ENCODE data around the gene TSNAXIP1. TPM values are rescaled to one million over a fixed set of nuclear protein-coding genes. Genes with fewer than 3 reads are reported as not detected.

Gene TSNAXIP1
- total RNA-seq, 4 donors from 2014 or later: 0.34 to 1.4 (median 0.87) TPM

DNA sequence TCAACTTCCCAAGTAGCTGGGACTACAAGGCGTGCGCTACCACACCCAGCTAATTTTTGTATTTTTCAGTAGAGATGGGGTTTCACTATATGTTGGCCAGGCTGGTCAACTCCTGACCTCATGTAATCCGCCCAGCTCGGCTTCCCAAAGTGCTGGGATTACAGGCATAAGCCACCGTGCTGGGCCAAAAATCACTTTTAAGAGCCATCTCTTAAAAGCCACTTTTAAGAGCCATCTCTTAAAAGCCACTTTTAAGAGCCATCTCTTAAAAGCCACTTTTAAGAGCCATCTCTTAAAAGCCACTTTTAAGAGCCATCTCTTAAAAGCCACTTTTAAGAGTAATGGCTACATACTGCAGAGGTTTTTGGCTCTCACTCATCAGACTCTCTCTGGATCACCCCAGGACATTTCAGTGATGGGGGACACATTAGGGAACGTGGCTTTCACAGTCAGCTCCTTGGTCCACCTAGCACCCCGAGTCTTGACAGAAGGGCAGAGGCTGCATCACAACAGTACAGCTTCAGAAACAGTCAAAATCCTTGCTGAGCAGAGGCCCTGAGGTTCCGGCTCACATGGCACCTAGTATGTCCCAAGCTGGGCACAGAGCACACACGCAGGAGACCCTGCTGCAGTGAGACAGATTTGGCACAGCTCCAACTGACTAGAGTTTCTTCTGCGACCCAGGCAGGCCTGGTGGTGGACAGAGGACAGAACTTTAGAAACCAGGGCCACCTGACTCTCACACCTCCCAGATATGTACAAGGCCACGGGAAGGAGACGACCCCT, 23.9 kb upstream of the TSNAXIP1 start:
- no peak for DNase-seq (ENCODE audit: low spot score in 2 of 2)
- peaks cover 28% of the 10 kb centered on the region for H3K4me1 ChIP-seq
- H3K27ac ChIP-seq: no peak overlapping the region
- TF ChIP-seq POLR2AphosphoS5 (IDR thresholded peaks at IDR 0.05) (no peak), POLR2A (IDR thresholded peaks at IDR 0.05) (no peak)
- no peak overlapping the region for H3K4me3 ChIP-seq
- no peaks in the 10 kb centered on the region for H3K27me3 ChIP-seq
- WGBS: 91% methylated on average over 10 of the region's 12 CpGs
- H3K36me3 ChIP-seq: no peaks in the 10 kb centered on the region
- no peaks in the 10 kb centered on the region for H3K9me3 ChIP-seq

DNA sequence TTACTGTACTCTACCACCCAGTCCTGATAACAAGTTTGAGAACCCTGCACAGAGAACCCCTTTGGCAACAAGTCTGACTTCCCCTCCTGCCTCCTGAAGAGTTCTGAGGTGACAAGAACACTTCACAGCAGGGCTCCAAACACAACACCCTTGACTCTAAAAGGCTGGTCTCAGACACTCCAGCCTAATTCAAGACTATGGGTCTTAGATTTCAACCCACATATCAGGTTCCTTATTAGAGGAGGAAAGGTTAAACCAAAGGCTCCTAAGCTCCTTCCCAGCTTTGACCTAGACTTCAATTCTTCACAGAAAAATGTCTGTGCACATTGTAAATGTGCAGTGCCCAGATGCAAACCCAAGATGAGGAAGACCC, 23.4 kb upstream of the TSNAXIP1 start:
- Histone ChIP-seq H3K4me3 (no peak overlapping the region), H3K27ac (no peak overlapping the region), H3K4me1 (peaks cover 28% of the 10 kb centered on the region), H3K36me3 (no peaks in the 10 kb centered on the region), H3K27me3 (no peaks in the 10 kb centered on the region), H3K9me3 (no peaks in the 10 kb centered on the region)
- no peak for DNase-seq (ENCODE audit: low spot score in 2 of 2)
- TF ChIP-seq, protein P1, sequence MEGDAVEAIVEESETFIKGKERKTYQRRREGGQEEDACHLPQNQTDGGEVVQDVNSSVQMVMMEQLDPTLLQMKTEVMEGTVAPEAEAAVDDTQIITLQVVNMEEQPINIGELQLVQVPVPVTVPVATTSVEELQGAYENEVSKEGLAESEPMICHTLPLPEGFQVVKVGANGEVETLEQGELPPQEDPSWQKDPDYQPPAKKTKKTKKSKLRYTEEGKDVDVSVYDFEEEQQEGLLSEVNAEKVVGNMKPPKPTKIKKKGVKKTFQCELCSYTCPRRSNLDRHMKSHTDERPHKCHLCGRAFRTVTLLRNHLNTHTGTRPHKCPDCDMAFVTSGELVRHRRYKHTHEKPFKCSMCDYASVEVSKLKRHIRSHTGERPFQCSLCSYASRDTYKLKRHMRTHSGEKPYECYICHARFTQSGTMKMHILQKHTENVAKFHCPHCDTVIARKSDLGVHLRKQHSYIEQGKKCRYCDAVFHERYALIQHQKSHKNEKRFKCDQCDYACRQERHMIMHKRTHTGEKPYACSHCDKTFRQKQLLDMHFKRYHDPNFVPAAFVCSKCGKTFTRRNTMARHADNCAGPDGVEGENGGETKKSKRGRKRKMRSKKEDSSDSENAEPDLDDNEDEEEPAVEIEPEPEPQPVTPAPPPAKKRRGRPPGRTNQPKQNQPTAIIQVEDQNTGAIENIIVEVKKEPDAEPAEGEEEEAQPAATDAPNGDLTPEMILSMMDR (IDR thresholded peaks at IDR 0.05): no peak
- TF ChIP-seq POLR2A (IDR thresholded peaks at IDR 0.05) (no peak), POLR2AphosphoS5 (IDR thresholded peaks at IDR 0.05) (no peak), EP300 (IDR thresholded peaks at IDR 0.05) (no peak)

DNA sequence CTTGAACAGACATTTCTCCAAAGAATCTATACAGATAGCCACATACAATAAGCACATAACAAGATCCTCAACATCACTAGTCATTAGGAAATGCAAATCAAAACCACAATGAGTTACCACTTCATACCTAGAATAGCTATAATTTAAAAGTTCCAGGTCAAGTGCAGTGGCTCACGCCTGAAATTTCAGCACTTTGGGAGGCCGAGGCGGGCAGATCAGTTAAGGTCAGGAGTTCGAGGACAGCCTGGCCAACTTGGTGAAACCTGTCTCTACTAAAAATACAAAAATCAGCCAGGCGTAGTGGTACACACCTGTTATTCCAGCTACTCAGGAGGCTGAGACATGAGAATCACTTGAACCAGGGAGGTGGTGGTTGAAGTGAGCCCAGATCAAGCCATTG, 20.2 kb upstream of the TSNAXIP1 start:
- no peak overlapping the region for H3K4me3 ChIP-seq
- H3K27me3 ChIP-seq: no peaks in the 10 kb centered on the region
- H3K9me3 ChIP-seq: no peaks in the 10 kb centered on the region
- no peak overlapping the region for H3K27ac ChIP-seq
- DNase-seq (ENCODE audit: low spot score in 2 of 2): no peak
- TF ChIP-seq POLR2A (IDR thresholded peaks at IDR 0.05) (no peak), EP300 (IDR thresholded peaks at IDR 0.05) (no peak), POLR2AphosphoS5 (IDR thresholded peaks at IDR 0.05) (no peak)
- TF ChIP-seq, protein P1 (IDR thresholded peaks at IDR 0.05): no peak
- WGBS: 92% methylated on average over 5 of the region's 5 CpGs
- H3K36me3 ChIP-seq: no peaks in the 10 kb centered on the region
- peaks cover 7% of the 10 kb centered on the region for H3K4me1 ChIP-seq

DNA sequence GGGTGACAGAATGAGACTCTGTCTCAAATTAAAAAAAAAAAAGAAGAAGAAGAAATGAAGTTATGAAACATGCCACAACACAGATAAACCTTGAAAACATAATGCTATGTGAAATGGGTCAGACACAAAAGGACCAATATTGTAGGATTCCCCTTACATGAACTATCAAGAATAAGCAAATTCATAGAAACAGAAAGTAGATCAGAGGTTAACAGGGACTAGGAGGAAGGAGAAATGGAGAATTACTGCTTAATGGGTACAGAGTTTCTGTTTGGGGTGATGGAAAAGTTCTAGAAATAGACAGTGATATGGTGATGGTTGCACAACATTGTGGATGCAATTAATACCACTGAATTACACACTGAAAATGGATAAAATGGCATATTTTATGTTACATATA, 16.6 kb upstream of the TSNAXIP1 start:
- no peaks in the 10 kb centered on the region for H3K27me3 ChIP-seq
- no peak for DNase-seq (ENCODE audit: low spot score in 2 of 2)
- H3K36me3 ChIP-seq: no peaks in the 10 kb centered on the region
- no peaks in the 10 kb centered on the region for H3K9me3 ChIP-seq
- no peak overlapping the region for H3K4me3 ChIP-seq
- H3K27ac ChIP-seq: no peak overlapping the region
- H3K4me1 ChIP-seq: no peaks in the 10 kb centered on the region
- TF ChIP-seq EP300 (IDR thresholded peaks at IDR 0.05) (no peak), POLR2A (IDR thresholded peaks at IDR 0.05) (no peak), POLR2AphosphoS5 (IDR thresholded peaks at IDR 0.05) (no peak)
- TF ChIP-seq, protein P1 (IDR thresholded peaks at IDR 0.05): no peak

DNA sequence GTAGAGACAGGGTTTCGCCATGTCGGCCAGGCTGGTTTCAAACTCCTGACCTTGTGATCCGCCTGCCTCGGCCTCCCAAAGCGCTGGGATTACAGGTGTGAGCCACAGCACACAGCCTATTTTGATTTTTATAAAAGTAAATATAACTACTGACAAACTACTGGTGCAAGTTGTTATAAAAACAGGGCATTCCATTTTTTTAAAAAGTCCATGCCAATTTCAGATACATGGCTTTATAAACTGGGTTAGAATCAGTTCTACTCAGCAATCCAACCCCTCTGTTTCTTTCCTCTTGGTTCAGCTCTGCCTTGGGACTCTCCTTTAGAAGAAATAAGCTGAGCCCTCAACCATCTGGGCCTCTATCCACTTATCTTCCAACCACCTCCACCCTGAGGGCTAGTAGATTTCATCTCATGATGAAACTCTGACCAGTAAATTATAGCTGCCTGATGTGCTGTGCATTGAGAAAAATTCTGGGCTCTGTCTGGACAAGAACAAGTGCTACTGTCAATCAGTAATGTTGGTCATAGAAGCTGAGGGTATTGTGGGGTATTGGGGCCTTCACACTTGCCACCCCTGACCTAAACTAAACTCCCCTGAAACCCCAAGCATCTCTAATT, 10.5 kb upstream of the TSNAXIP1 start:
- 92% methylated on average over 5 of the region's 5 CpGs for WGBS
- H3K4me3 ChIP-seq: no peak overlapping the region
- DNase-seq (ENCODE audit: low spot score in 2 of 2): no peak
- peaks cover 5% of the 10 kb centered on the region for H3K36me3 ChIP-seq
- TF ChIP-seq POLR2A (IDR thresholded peaks at IDR 0.05) (no peak), EP300 (IDR thresholded peaks at IDR 0.05) (no peak), POLR2AphosphoS5 (IDR thresholded peaks at IDR 0.05) (no peak)
- TF ChIP-seq, protein P1 (IDR thresholded peaks at IDR 0.05): no peak
- H3K9me3 ChIP-seq: no peaks in the 10 kb centered on the region
- no peaks in the 10 kb centered on the region for H3K27me3 ChIP-seq
- H3K27ac ChIP-seq: no peak overlapping the region
- H3K4me1 ChIP-seq: peaks cover 11% of the 10 kb centered on the region

Measured in suprapubic skin (tissue), 4 donors.